GM23338 (cell line): ENCODE data around the gene NPVF. TPM values are rescaled to one million over a fixed set of nuclear protein-coding genes. Genes with fewer than 3 reads are reported as not detected.

ENCODE experiments used
- ATAC-seq: fragments of 200-7000 bp; cut with Tn5 transposase; 3 replicates; pipeline ENCODE4 v1.9.1; 2020
- DNase-seq: peaks from one replicate; pipeline ENCODE4 v3.0.0-alpha.2; 2015; ENCODE audit warnings: low spot score
- H2AFZ ChIP-seq: fragments of 200-600 bp; sonication (generic); 2 replicates; pipeline ENCODE4 v1.8.0; 2016; ENCODE audit warnings: antibody characterized with exemption, mild to moderate bottlenecking, moderate library complexity
- H3F3A ChIP-seq: fragments of 200-600 bp; sonication (generic); replicated peaks from 2 replicates; pipeline ENCODE4 v1.8.0; 2017; ENCODE audit warnings: antibody characterized with exemption, mixed run types, low read depth
- H3K27ac ChIP-seq: fragments of 200-600 bp; sonication (generic); 2 replicates; pipeline ENCODE4 v1.6.1; 2016; ENCODE audit warnings: low read depth
- H3K27me3 ChIP-seq: fragments of 200-600 bp; sonication (generic); 2 replicates; pipeline ENCODE4 v1.8.0; 2016; ENCODE audit warnings: mild to moderate bottlenecking, mixed run types, moderate library complexity; ENCODE audit not compliant: insufficient read depth
- H3K36me3 ChIP-seq: fragments of 200-600 bp; sonication (generic); 2 replicates; pipeline ENCODE4 v1.8.0; 2016; ENCODE audit warnings: mild to moderate bottlenecking; ENCODE audit not compliant: insufficient read depth
- H3K4me1 ChIP-seq: fragments of 200-600 bp; sonication (generic); 2 replicates; pipeline ENCODE4 v1.8.0; 2016; ENCODE audit warnings: mild to moderate bottlenecking, moderate library complexity; ENCODE audit not compliant: insufficient read depth
- H3K4me2 ChIP-seq: fragments of 200-600 bp; sonication (generic); 2 replicates; pipeline ENCODE4 v1.7.1; 2017; ENCODE audit warnings: mixed run types
- H3K4me3 ChIP-seq: fragments of 200-600 bp; sonication (generic); 2 replicates; pipeline ENCODE4 v1.6.1; 2016; ENCODE audit warnings: mixed run types
- H3K79me2 ChIP-seq: fragments of 200-600 bp; sonication (generic); replicated peaks from 2 replicates; pipeline ENCODE4 v1.8.0; 2017; ENCODE audit warnings: mild to moderate bottlenecking; ENCODE audit not compliant: insufficient read depth
- H3K9me2 ChIP-seq: fragments of 200-600 bp; sonication (generic); 2 replicates; pipeline ENCODE4 v1.8.0; 2017; ENCODE audit not compliant: insufficient read depth
- H4K20me1 ChIP-seq: fragments of 200-600 bp; sonication (generic); replicated peaks from 2 replicates; pipeline ENCODE4 v1.8.0; 2017; ENCODE audit warnings: mild to moderate bottlenecking; ENCODE audit not compliant: insufficient read depth
- H3K27ac Mint-ChIP-seq: 2 replicates; pipeline ENCODE4 v1.8.0; 2020; ENCODE audit warnings: inconsistent platforms, mild to moderate bottlenecking, moderate library complexity, mixed read lengths
- H3K27me3 Mint-ChIP-seq: 3 replicates; pipeline ENCODE4 v1.8.0; 2022; ENCODE audit warnings: low read depth, mild to moderate bottlenecking, moderate library complexity, mixed read lengths, inconsistent platforms; ENCODE audit not compliant: insufficient read depth, poor library complexity
- H3K36me3 Mint-ChIP-seq: 3 replicates; pipeline ENCODE4 v1.8.0; 2021; ENCODE audit warnings: low read depth, mild to moderate bottlenecking, inconsistent platforms, moderate library complexity, mixed read lengths
- H3K4me1 Mint-ChIP-seq: 3 replicates; pipeline ENCODE4 v1.8.0; 2020; ENCODE audit warnings: mild to moderate bottlenecking, inconsistent platforms, mixed read lengths
- H3K4me3 Mint-ChIP-seq: 3 replicates; pipeline ENCODE4 v1.8.0; 2021; ENCODE audit warnings: moderate library complexity, mild to moderate bottlenecking, inconsistent platforms, mixed read lengths
- H3K9me3 Mint-ChIP-seq: 3 replicates; pipeline ENCODE4 v1.8.0; 2020; ENCODE audit warnings: moderate library complexity, mild to moderate bottlenecking, inconsistent platforms, mixed read lengths
- CREB1 ChIP-seq: fragments of 250-450 bp; sonication (Bioruptor Pico); IDR thresholded peaks from 2 replicates; pipeline ENCODE4 v1.5.0; 2020; ENCODE audit warnings: low read depth, mild to moderate bottlenecking, moderate library complexity
- CTCF ChIP-seq, 2 experiments: fragments of 200-600 bp in 1 of 2; sonication (generic) in 1 of 2; conservative IDR thresholded peaks; 2 replicates each; pipeline versions ENCODE4 v1.5.1 to v1.6.1; 2016 to 2017; ENCODE audit warnings: antibody characterized with exemption in 2 of 2, low read depth in 2 of 2, mild to moderate bottlenecking in 2 of 2, moderate library complexity in 1 of 2
- JUNB ChIP-seq: IDR thresholded peaks from one replicate; pipeline ENCODE4 v1.6.1; 2016; ENCODE audit warnings: antibody characterized with exemption; ENCODE audit not compliant: unreplicated experiment
- ZNF114 ChIP-seq: fragments of 250-450 bp; sonication (Bioruptor Pico); IDR thresholded peaks from 2 replicates; pipeline ENCODE4 v1.5.0; 2020; ENCODE audit warnings: mild to moderate bottlenecking, moderate library complexity
- polyA plus RNA-seq: library from polyadenylated mRNA; unstranded; fragments of >200 nt; fragmentation: Nextera tagmentation; extraction: Ambion mirVana; gene quantifications from 2 replicates; pipeline ENCODE4 v1.2.1, GENCODE V29; 2016
- total RNA-seq: library from RNA; depleted of rRNA; stranded (reverse); fragments of >200 nt; shearing (Covaris generic); gene quantifications from 2 replicates; pipeline ENCODE4 v1.2.3, GENCODE V29; 2014
- TF ChIP-seq, protein P1 (sequence below): fragments of 250-450 bp; sonication (Bioruptor Pico); IDR thresholded peaks from 2 replicates; pipeline ENCODE4 v1.5.0; 2020; ENCODE audit warnings: mild to moderate bottlenecking, moderate library complexity

Gene NPVF
- total and polyA plus RNA-seq, 2 experiments from 2014 or later = not detected

- TF ChIP-seq, protein P1, sequence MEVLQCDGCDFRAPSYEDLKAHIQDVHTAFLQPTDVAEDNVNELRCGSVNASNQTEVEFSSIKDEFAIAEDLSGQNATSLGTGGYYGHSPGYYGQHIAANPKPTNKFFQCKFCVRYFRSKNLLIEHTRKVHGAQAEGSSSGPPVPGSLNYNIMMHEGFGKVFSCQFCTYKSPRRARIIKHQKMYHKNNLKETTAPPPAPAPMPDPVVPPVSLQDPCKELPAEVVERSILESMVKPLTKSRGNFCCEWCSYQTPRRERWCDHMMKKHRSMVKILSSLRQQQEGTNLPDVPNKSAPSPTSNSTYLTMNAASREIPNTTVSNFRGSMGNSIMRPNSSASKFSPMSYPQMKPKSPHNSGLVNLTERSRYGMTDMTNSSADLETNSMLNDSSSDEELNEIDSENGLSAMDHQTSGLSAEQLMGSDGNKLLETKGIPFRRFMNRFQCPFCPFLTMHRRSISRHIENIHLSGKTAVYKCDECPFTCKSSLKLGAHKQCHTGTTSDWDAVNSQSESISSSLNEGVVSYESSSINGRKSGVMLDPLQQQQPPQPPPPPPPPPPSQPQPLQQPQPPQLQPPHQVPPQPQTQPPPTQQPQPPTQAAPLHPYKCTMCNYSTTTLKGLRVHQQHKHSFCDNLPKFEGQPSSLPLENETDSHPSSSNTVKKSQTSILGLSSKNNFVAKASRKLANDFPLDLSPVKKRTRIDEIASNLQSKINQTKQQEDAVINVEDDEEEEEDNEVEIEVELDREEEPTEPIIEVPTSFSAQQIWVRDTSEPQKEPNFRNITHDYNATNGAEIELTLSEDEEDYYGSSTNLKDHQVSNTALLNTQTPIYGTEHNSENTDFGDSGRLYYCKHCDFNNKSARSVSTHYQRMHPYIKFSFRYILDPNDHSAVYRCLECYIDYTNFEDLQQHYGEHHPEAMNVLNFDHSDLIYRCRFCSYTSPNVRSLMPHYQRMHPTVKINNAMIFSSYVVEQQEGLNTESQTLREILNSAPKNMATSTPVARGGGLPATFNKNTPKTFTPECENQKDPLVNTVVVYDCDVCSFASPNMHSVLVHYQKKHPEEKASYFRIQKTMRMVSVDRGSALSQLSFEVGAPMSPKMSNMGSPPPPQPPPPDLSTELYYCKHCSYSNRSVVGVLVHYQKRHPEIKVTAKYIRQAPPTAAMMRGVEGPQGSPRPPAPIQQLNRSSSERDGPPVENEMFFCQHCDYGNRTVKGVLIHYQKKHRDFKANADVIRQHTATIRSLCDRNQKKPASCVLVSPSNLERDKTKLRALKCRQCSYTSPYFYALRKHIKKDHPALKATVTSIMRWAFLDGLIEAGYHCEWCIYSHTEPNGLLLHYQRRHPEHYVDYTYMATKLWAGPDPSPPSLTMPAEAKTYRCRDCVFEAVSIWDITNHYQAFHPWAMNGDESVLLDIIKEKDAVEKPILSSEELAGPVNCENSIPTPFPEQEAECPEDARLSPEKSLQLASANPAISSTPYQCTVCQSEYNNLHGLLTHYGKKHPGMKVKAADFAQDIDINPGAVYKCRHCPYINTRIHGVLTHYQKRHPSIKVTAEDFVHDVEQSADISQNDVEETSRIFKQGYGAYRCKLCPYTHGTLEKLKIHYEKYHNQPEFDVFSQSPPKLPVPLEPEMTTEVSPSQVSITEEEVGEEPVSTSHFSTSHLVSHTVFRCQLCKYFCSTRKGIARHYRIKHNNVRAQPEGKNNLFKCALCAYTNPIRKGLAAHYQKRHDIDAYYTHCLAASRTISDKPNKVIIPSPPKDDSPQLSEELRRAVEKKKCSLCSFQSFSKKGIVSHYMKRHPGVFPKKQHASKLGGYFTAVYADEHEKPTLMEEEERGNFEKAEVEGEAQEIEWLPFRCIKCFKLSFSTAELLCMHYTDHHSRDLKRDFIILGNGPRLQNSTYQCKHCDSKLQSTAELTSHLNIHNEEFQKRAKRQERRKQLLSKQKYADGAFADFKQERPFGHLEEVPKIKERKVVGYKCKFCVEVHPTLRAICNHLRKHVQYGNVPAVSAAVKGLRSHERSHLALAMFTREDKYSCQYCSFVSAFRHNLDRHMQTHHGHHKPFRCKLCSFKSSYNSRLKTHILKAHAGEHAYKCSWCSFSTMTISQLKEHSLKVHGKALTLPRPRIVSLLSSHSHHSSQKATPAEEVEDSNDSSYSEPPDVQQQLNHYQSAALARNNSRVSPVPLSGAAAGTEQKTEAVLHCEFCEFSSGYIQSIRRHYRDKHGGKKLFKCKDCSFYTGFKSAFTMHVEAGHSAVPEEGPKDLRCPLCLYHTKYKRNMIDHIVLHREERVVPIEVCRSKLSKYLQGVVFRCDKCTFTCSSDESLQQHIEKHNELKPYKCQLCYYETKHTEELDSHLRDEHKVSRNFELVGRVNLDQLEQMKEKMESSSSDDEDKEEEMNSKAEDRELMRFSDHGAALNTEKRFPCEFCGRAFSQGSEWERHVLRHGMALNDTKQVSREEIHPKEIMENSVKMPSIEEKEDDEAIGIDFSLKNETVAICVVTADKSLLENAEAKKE (CRISPR knock-in tag) = no peak
- TF ChIP-seq JUNB (no peak), CTCF (conservative IDR thresholded peaks at IDR 0.05; ENCODE audit: low read depth in 2 of 2) (peak in 1 of 2 experiments; percentile 46; a peak in 2 of 4 replicates)
Measured at GRCh38 chr7:25215694-25216335, 12.5 kb downstream of the NPVF start (continued).

GRCh38 chr7:25208525-25209221 lies 19.6 kb downstream of the NPVF start:
- H3K4me3 Mint-ChIP-seq = no peak overlapping the region
- no peaks in the 10 kb centered on the region for H3K4me1 Mint-ChIP-seq
- DNase-seq (no peak), ATAC-seq (no peak)
- H2AFZ ChIP-seq = no peak overlapping the region
- H3K4me2 ChIP-seq = no peak overlapping the region
- no peak overlapping the region for H3K27ac ChIP-seq
- no peaks in the 10 kb centered on the region for H4K20me1 ChIP-seq
- no peak overlapping the region for H3K4me3 ChIP-seq
- peaks cover 2% of the 10 kb centered on the region for H3K27me3 Mint-ChIP-seq
- H3K27me3 ChIP-seq = no peaks in the 10 kb centered on the region
- H3K9me2 ChIP-seq = no peaks in the 10 kb centered on the region
- H3K36me3 ChIP-seq = no peaks in the 10 kb centered on the region
- H3K36me3 Mint-ChIP-seq = 0 out of 3 replicates have a peak, but pooled peaks cover 2% of the 10 kb centered on the region
- no peaks in the 10 kb centered on the region for H3K79me2 ChIP-seq
- no peak overlapping the region for H3K27ac Mint-ChIP-seq
- peaks cover 5% of the 10 kb centered on the region for H3K9me3 Mint-ChIP-seq
- no peaks in the 10 kb centered on the region for H3F3A ChIP-seq
- H3K4me1 ChIP-seq = no peaks in the 10 kb centered on the region
- TF ChIP-seq ZNF114 (CRISPR knock-in tag) (no peak), CREB1 (CRISPR knock-in tag) (no peak), CTCF (conservative IDR thresholded peaks at IDR 0.05; ENCODE audit: low read depth in 2 of 2) (no peak)
